DND-41 (cell line): ENCODE measurements around the gene JMJD1C.

Experiments used
- ATAC-seq: fragments of 200-7000 bp; cut with Tn5 transposase; 3 replicates; pipeline ENCODE4 v1.9.1; 2021; ENCODE audit warnings: low read depth; ENCODE audit not compliant: insufficient read depth
- DNase-seq: peaks from one replicate; pipeline ENCODE4 v3.0.0-alpha.2; 2020
- H2AFZ ChIP-seq: 2 replicates; pipeline ENCODE4 v1.6.0; 2012; ENCODE audit warnings: low read depth, low read length
- H3K27ac ChIP-seq: 2 replicates; pipeline ENCODE4 v1.5.1; 2012; ENCODE audit warnings: low read length, inconsistent platforms
- H3K27me3 ChIP-seq: fragments of 200-600 bp; sonication (generic); 2 replicates; pipeline ENCODE4 v1.6.0; 2012; ENCODE audit warnings: low read length, mild to moderate bottlenecking, inconsistent platforms; ENCODE audit not compliant: insufficient read depth, poor library complexity
- H3K36me3 ChIP-seq: 2 replicates; pipeline ENCODE4 v1.5.1; 2012; ENCODE audit warnings: low read length, inconsistent platforms; ENCODE audit not compliant: insufficient read depth
- H3K4me1 ChIP-seq: 2 replicates; pipeline ENCODE4 v1.5.1; 2012; ENCODE audit warnings: mild to moderate bottlenecking, low read length; ENCODE audit not compliant: insufficient read depth
- H3K4me2 ChIP-seq: 2 replicates; pipeline ENCODE4 v1.6.0; 2012; ENCODE audit warnings: mild to moderate bottlenecking, moderate library complexity, low read length, inconsistent platforms; ENCODE audit not compliant: insufficient read depth
- H3K4me3 ChIP-seq, 2 experiments: fragments of 200-600 bp in 1 of 2; shearing (Covaris generic) in 1 of 2; 2 replicates each; pipeline ENCODE4 v1.5.1; 2012 to 2016; ENCODE audit warnings: inconsistent platforms in 2 of 2, low read length in 2 of 2, mild to moderate bottlenecking in 2 of 2, low read depth in 1 of 2, moderate library complexity in 1 of 2
- H3K79me2 ChIP-seq: 2 replicates; pipeline ENCODE4 v1.6.0; 2012; ENCODE audit warnings: low read length, inconsistent platforms; ENCODE audit not compliant: insufficient read depth
- H3K9ac ChIP-seq: 2 replicates; pipeline ENCODE4 v1.6.0; 2012; ENCODE audit warnings: low read depth, mild to moderate bottlenecking, inconsistent platforms, low read length, moderate library complexity
- H3K9me3 ChIP-seq: 2 replicates; pipeline ENCODE4 v1.5.1; 2012; ENCODE audit warnings: low read length, moderate library complexity, mild to moderate bottlenecking, inconsistent platforms; ENCODE audit not compliant: insufficient read depth, severe bottlenecking
- H4K20me1 ChIP-seq: 2 replicates; pipeline ENCODE4 v1.6.0; 2012; ENCODE audit warnings: low read length; ENCODE audit not compliant: insufficient read depth
- EZH2 ChIP-seq: IDR thresholded peaks from 3 replicates; pipeline ENCODE4 v1.6.1; 2012; ENCODE audit warnings: borderline replicate concordance, low read depth, mild to moderate bottlenecking, moderate library complexity, low read length, inconsistent platforms; ENCODE audit not compliant: severe bottlenecking
- TF ChIP-seq, protein P1 (sequence below): IDR thresholded peaks from 2 replicates; pipeline ENCODE4 v1.5.1; 2012; ENCODE audit warnings: borderline replicate concordance, low read length, moderate library complexity, mild to moderate bottlenecking; ENCODE audit not compliant: poor library complexity, severe bottlenecking; ENCODE audit errors: extremely low read depth

JMJD1C gene

DNA sequence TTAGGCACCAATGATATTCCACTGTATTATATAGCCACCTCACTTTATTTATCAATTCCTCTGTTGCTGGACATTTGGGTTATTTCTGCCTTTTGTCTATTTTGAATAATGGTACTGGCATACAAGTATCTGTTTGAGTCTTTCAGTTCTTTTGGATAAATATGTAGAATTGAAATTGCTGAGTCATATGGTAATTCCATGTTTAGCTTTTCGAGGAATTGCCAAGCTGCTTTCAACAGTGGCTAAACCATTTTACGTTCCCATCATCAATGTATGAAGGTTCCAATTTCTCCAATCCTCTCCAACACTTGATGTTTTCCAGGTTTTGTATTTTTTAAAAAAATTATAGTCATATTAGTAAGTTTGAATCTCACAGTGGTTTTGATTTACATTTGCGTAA is 42.3 kb downstream of the JMJD1C start:
- no peak overlapping the region for H3K4me3 ChIP-seq
- no peak overlapping the region for H3K4me2 ChIP-seq
- no peak overlapping the region for H2AFZ ChIP-seq
- peaks cover 20% of the 10 kb centered on the region; the same call in 1 of the 2 replicates for H4K20me1 ChIP-seq
- peaks cover 98% of the 10 kb centered on the region for H3K79me2 ChIP-seq
- TF ChIP-seq EZH2 = no peak
- TF ChIP-seq, protein P1, sequence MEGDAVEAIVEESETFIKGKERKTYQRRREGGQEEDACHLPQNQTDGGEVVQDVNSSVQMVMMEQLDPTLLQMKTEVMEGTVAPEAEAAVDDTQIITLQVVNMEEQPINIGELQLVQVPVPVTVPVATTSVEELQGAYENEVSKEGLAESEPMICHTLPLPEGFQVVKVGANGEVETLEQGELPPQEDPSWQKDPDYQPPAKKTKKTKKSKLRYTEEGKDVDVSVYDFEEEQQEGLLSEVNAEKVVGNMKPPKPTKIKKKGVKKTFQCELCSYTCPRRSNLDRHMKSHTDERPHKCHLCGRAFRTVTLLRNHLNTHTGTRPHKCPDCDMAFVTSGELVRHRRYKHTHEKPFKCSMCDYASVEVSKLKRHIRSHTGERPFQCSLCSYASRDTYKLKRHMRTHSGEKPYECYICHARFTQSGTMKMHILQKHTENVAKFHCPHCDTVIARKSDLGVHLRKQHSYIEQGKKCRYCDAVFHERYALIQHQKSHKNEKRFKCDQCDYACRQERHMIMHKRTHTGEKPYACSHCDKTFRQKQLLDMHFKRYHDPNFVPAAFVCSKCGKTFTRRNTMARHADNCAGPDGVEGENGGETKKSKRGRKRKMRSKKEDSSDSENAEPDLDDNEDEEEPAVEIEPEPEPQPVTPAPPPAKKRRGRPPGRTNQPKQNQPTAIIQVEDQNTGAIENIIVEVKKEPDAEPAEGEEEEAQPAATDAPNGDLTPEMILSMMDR = no peak
- H3K36me3 ChIP-seq = 0 out of 2 replicates have a peak, but pooled peaks cover 6% of the 10 kb centered on the region
- DNase-seq (no peak), ATAC-seq (no peak)
- H3K9ac ChIP-seq = no peak overlapping the region
- H3K4me1 ChIP-seq = peaks cover 21% of the 10 kb centered on the region
- H3K27me3 ChIP-seq = no peaks in the 10 kb centered on the region
- no peak overlapping the region for H3K27ac ChIP-seq
- no peaks in the 10 kb centered on the region for H3K9me3 ChIP-seq

DNA sequence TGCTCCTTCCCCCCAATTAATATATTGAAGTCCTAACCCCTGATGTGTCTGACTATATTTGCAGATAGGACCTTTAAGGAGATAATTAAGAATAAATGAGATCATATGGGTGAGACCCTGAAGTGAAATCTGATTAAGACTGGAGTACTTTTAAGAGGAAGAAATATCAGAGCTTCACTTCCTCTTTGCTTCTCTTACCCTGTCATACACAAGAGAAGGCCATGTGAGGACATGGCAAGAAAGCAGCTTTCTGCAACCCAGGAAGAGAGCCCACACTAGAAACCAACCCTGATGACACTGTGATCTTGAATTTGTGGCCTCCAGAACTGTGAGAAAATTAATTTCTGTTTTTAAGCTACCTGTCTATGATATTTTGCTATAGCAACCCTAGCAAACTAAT is 44.2 kb downstream of the JMJD1C start:
- H3K27me3 ChIP-seq = no peaks in the 10 kb centered on the region
- no peak overlapping the region for H3K4me3 ChIP-seq
- H2AFZ ChIP-seq = no peak overlapping the region
- H3K9me3 ChIP-seq = no peaks in the 10 kb centered on the region
- peak overlapping the region; percentile 62 for H3K27ac ChIP-seq
- peak; percentile 92 for ATAC-seq
- peaks cover 21% of the 10 kb centered on the region for H3K4me1 ChIP-seq
- H4K20me1 ChIP-seq = peaks cover 15% of the 10 kb centered on the region; the same call in 1 of the 2 replicates
- H3K4me2 ChIP-seq = peak overlapping the region; percentile 30; the same call in 1 of the 2 replicates
- no peak for TF ChIP-seq EZH2
- TF ChIP-seq, protein P1 = no peak
- H3K9ac ChIP-seq = no peak overlapping the region
- peaks cover 98% of the 10 kb centered on the region for H3K79me2 ChIP-seq
- peak; percentile 34 for DNase-seq
- H3K36me3 ChIP-seq = no peaks in the 10 kb centered on the region

DNA sequence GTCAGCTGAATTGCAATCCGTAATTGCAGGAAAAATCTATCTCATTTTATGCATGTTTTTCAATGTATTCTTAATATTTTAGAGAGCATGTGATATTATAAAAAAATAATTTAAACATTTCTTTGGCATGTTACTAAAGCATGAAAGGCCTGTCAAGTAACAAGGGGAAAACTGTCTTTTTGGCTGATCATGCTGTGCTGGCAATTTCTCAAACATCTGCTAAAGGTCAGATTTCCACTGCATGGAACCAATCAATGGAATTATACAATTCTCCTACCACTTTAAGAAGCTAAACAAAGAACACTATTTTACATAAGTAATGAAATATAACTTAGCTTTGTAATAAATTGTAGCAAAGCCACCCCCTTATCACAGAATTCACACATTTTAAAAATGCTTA is 49.4 kb downstream of the JMJD1C start:
- H2AFZ ChIP-seq = no peak overlapping the region
- H3K9ac ChIP-seq = no peak overlapping the region
- H3K9me3 ChIP-seq = no peaks in the 10 kb centered on the region
- H3K4me2 ChIP-seq = no peak overlapping the region
- H3K4me3 ChIP-seq = no peak overlapping the region
- TF ChIP-seq, protein P1 = no peak
- TF ChIP-seq EZH2 = no peak
- no peaks in the 10 kb centered on the region for H3K27me3 ChIP-seq
- peaks cover 21% of the 10 kb centered on the region; the same call in 1 of the 2 replicates for H4K20me1 ChIP-seq
- no peak for ATAC-seq
- H3K4me1 ChIP-seq = peaks cover 12% of the 10 kb centered on the region
- no peak for DNase-seq
- no peak overlapping the region for H3K27ac ChIP-seq
- H3K36me3 ChIP-seq = no peaks in the 10 kb centered on the region
- H3K79me2 ChIP-seq = peaks cover 96% of the 10 kb centered on the region
